Measurements from ENCODE around the gene PIK3R2. TPM values are rescaled to one million over a fixed set of nuclear protein-coding genes. Genes with fewer than 3 reads are reported as not detected.

PIK3R2 gene
- total and polyA plus RNA-seq, 2 of the 8 experiments (the other 6 are each of a cell fraction or from before 2014, with no cell fraction given): 21.7 to 57.1 TPM

- Histone ChIP-seq H3K27me3 (replicated peaks in 1 of 4; ENCODE audit: control insufficient read depth in 3 of 4, extremely low read depth in 1 of 4, insufficient read depth in 3 of 4, low read length in 3 of 4) (no peaks in the 10 kb centered on the region; a peak in 1 of 7 replicates), H3K9ac (replicated peaks in 1 of 4; ENCODE audit: extremely low read depth in 1 of 4, low read depth in 3 of 4, low read length in 3 of 4) (no peak overlapping the region), H3K27ac (ENCODE audit: low read depth, low read length) (no peak overlapping the region), H3K56ac (replicated peaks; ENCODE audit: insufficient read length, low read depth, low read length) (no peak overlapping the region), H4K20me1 (replicated peaks in 1 of 2; ENCODE audit: control insufficient read depth in 1 of 2, insufficient read depth in 2 of 2, low read length in 2 of 2) (peaks cover 1 to 16% of the 10 kb centered on the region in 2 experiments), H2BK5ac (ENCODE audit: low read depth, low read length) (no peak overlapping the region), H3K4ac (replicated peaks; ENCODE audit: insufficient read length, low read depth, low read length) (no peak overlapping the region), H2AK5ac (ENCODE audit: low read depth, low read length) (no peak overlapping the region), H2BK12ac (ENCODE audit: low read depth, low read length) (no peak overlapping the region), H3K36me3 (ENCODE audit: control insufficient read depth in 2 of 4, insufficient read depth in 4 of 4, low read length in 3 of 4) (peaks cover 6 to 9% (median 8%) of the 10 kb centered on the region in 4 experiments; a peak in 7 of 8 replicates), H3K4me2 (ENCODE audit: insufficient read depth in 1 of 2, low read depth in 2 of 2, low read length in 2 of 2) (no peak overlapping the region; a peak in 1 of 4 replicates), H3K14ac (ENCODE audit: insufficient read length) (no peak overlapping the region), H2BK120ac (replicated peaks; ENCODE audit: low read depth, low read length) (no peak overlapping the region), H3K23me2 (ENCODE audit: low read depth, low read length) (peaks cover 12% of the 10 kb centered on the region), H2AFZ (ENCODE audit: low read length) (no peak overlapping the region), H4K8ac (ENCODE audit: extremely low read depth, insufficient read depth, low read length) (no peak overlapping the region), H3K79me1 (ENCODE audit: low read depth, low read length) (peaks cover 5% of the 10 kb centered on the region), H4K5ac (ENCODE audit: insufficient read length, low read depth, low read length) (no peak overlapping the region), H4K91ac (replicated peaks; ENCODE audit: insufficient read length, low read length) (no peak overlapping the region), H3K18ac (ENCODE audit: extremely low read depth, low read length) (no peak overlapping the region), H2BK20ac (ENCODE audit: low read length) (no peak overlapping the region), H3K4me1 (replicated peaks in 1 of 4; ENCODE audit: control insufficient read depth in 3 of 4, insufficient read depth in 4 of 4, low read length in 3 of 4) (peaks cover 0 to 11% (median 7%) of the 10 kb centered on the region in 4 experiments; a peak in 5 of 7 replicates), H3K9me3 (ENCODE audit: insufficient read depth in 2 of 2, low read depth in 1 of 2, low read length in 1 of 2) (no peaks in the 10 kb centered on the region), H3K79me2 (ENCODE audit: control insufficient read depth in 1 of 2, insufficient read depth in 2 of 2, low read length in 2 of 2) (0 out of 4 replicates have a peak, but pooled peaks cover 0 to 4% of the 10 kb centered on the region in 2 experiments), H2BK15ac (ENCODE audit: low read length) (no peak overlapping the region), H3K4me3 (ENCODE audit: extremely low read depth in 1 of 4, insufficient read depth in 2 of 4, low read depth in 3 of 4, low read length in 4 of 4) (peak overlapping the region in 1 of 4 experiments; percentile 73; a peak in 1 of 8 replicates), H3K23ac (ENCODE audit: insufficient read length) (no peak overlapping the region)
- ChIA-PET POLR2A (ENCODE audit: partially characterized antibody) (interaction anchor here (0.7 to 1.6 kb wide), 4 partner anchors 9 to 79 kb away, joined by 3 to 7 read pairs (median 4); partner anchors contain the start of gene JUND), CTCF (ENCODE audit: partially characterized antibody) (interaction anchor here (0.6 to 11.5 kb wide), 4 partner anchors 11 to 115 kb away, joined by 4 to 305 read pairs (median 11); a partner anchor contains a TSS)
- 91% methylated on average over 19 of the region's 24 CpGs; no CpG with 5 or more reads in 1 of the 2 experiments for WGBS, 2 experiments (ENCODE audit: extremely low coverage in 1 of 2, insufficient coverage in 1 of 2, insufficient read length in 1 of 2, insufficient replicate concordance in 2 of 2, low coverage in 1 of 2, low lambda C conversion rate in 2 of 2, missing lambda C conversion rate in 1 of 2)
- DNase-seq (ENCODE audit: low read depth in 1 of 2, low spot score in 2 of 2): no peak
- no peak for FAIRE-seq
- no peak for TF ChIP-seq USF2 (IDR thresholded peaks at IDR 0.05; ENCODE audit: low read length)
These were observed 49.4 kb downstream of the PIK3R2 start for GRCh38 chr19:18202397-18202777.
